Omental fat pad (tissue), 4 donors: ENCODE measurements around the gene TBX18. TPM values are rescaled to one million over a fixed set of nuclear protein-coding genes. Genes with fewer than 3 reads are reported as not detected.

Experiments used
- ATAC-seq: fragments of 150-250 bp; one replicate; pipeline ENCODE4 v1.9.1; 2016; ENCODE audit warnings: mild to moderate bottlenecking, moderate library complexity; ENCODE audit not compliant: low FRiP score
- DNase-seq: peaks from one replicate; pipeline ENCODE4 v3.0.0-alpha.2; 2019; ENCODE audit warnings: low spot score
- small RNA-seq: library from RNA; depleted of rRNA; stranded (forward); fragments of <200 nt; gene quantifications from one replicate; pipeline ENCODE3, GENCODE V24; 2016
- total RNA-seq, 4 donors: library from RNA; depleted of rRNA; stranded (reverse); fragments of >200 nt; gene quantifications; one replicate each; pipeline ENCODE4 v1.1.0, GENCODE V29; 2016
- TF ChIP-seq, protein P1 (sequence below), 3 donors: fragments of 450-650 bp; IDR thresholded peaks; one replicate each; pipeline ENCODE4 v1.5.1; 2016 to 2017; ENCODE audit warnings: antibody characterized with exemption in 3 of 3, mild to moderate bottlenecking in 3 of 3, moderate library complexity in 2 of 3

TBX18 gene
- total RNA-seq, 4 donors from 2014 or later: 2.3 to 6.4 (median 4.6) TPM

DNA sequence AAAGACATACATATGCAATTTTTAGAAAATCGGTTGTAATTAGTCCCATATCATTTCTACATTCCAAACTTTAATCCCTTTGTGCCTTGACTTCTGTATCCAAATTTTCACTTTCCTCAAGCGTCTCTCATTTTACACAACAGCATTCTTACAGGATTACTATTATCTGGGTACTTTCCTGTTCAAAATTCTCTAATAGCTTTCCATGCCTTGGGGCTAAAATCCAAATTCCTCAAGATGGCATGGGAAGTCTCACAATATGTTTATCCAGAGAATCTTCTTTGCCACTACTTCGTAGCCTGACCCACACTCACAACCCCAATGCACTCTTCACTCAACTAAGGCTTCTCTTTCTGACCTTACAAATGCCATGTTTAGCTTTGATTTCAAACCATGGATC lies 125.0 kb downstream of the TBX18 start:
- DNase-seq (no peak), ATAC-seq (no peak)
- TF ChIP-seq, protein P1, sequence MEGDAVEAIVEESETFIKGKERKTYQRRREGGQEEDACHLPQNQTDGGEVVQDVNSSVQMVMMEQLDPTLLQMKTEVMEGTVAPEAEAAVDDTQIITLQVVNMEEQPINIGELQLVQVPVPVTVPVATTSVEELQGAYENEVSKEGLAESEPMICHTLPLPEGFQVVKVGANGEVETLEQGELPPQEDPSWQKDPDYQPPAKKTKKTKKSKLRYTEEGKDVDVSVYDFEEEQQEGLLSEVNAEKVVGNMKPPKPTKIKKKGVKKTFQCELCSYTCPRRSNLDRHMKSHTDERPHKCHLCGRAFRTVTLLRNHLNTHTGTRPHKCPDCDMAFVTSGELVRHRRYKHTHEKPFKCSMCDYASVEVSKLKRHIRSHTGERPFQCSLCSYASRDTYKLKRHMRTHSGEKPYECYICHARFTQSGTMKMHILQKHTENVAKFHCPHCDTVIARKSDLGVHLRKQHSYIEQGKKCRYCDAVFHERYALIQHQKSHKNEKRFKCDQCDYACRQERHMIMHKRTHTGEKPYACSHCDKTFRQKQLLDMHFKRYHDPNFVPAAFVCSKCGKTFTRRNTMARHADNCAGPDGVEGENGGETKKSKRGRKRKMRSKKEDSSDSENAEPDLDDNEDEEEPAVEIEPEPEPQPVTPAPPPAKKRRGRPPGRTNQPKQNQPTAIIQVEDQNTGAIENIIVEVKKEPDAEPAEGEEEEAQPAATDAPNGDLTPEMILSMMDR (IDR thresholded peaks at IDR 0.05): no peak

GRCh38 chr6:84638286-84638685 lies 126.1 kb downstream of the TBX18 start:
- no peak for DNase-seq
- TF ChIP-seq, protein P1 (IDR thresholded peaks at IDR 0.05): no peak
- ATAC-seq: no peak

Small RNA genes lying within 50 kb of the gene (small RNA-seq; reads per million reads assigned to genes)
- gene AL590143.1: not detected
